GM21390 (cell line): ENCODE results near the gene CPNE6.

ENCODE experiments used
- ATAC-seq: cut with Tn5 transposase; IDR thresholded peaks from one replicate; pipeline ENCODE4 v1.9.1; 2021; ENCODE audit not compliant: unreplicated experiment

The CPNE6 gene

GRCh38 chr14:24068711-24069410 lies 2.5 kb upstream of the CPNE6 start:
- no peak for ATAC-seq

GRCh38 chr14:24069411-24069735 lies 2.0 kb upstream of the CPNE6 start:
- ATAC-seq, result no peak

GRCh38 chr14:24070285-24071143 lies 848 bp upstream of the CPNE6 start:
- ATAC-seq, result no peak

DNA sequence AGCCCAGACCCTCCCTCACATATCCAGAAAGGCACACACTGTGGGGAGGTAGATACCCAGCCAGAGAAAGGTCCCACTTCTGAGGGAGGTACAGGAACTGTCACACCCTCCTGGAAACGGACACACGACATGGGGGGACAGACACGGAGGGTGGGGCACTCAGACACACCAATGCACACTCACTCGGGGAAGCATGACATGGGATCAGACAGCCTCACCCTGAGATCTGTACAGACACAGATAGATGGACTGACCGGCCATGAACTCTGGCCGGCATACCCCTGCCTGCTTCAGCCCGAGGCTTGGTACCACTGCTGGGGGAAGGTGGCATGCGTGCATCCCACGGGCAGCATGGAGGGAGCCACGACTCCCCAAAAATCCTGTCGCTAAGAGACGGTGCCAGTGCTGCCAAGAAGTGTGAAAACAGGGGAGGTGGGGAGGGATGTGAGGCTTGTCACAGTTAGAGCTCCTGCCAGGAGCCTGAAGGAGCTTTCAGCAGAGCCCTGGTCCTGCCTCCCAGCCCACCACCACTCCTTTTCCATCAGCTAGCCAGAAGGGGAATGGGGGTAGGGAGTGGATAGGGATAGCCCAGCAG lies 571 bp downstream of the CPNE6 start:
- ATAC-seq, result no peak

- no peak for ATAC-seq
Measured at GRCh38 chr14:24072436-24072835, 1.1 kb downstream of the CPNE6 start.

GRCh38 chr14:24072881-24073877 lies 1.8 kb downstream of the CPNE6 start:
- ATAC-seq, result no peak

GRCh38 chr14:24074625-24075484 lies 3.5 kb downstream of the CPNE6 start:
- no peak for ATAC-seq

GRCh38 chr14:24075485-24076301 lies 4.3 kb downstream of the CPNE6 start:
- ATAC-seq, result no peak

GRCh38 chr14:24076302-24076601 lies 4.9 kb downstream of the CPNE6 start:
- ATAC-seq, result no peak

GRCh38 chr14:24077086-24077485 lies 5.7 kb downstream of the CPNE6 start:
- no peak for ATAC-seq

DNA sequence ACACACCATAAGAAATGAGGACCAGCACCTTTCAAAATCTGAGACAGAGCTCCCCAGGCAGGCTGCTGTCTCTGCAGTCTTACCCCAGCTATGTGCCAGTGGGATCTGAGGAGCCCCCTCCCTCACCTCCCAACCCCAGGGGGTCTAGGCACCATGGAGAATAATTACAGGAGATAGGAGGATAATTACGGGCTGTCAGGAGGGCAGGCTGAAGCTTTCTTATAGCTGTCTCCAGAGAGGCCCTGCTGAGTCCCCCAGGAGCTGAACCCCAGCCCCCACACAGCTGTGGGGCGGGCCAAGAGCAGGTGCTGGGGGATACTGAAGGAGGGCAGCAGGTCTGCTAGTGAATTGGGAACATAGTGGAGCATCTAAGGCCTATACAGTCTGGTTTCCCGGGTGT lies 6.8 kb downstream of the CPNE6 start:
- no peak for ATAC-seq

- no peak for ATAC-seq
Measured at GRCh38 chr14:24079491-24080141, 8.3 kb downstream of the CPNE6 start.

GRCh38 chr14:24080142-24080530 lies 8.8 kb downstream of the CPNE6 start:
- no peak for ATAC-seq

GRCh38 chr14:24080888-24081738 lies 9.8 kb downstream of the CPNE6 start:
- peak; percentile 86 for ATAC-seq

GRCh38 chr14:24081739-24082211 lies 10.4 kb downstream of the CPNE6 start:
- ATAC-seq, result no peak

- ATAC-seq, result no peak
Measured at GRCh38 chr14:24082411-24083080, 11.2 kb downstream of the CPNE6 start.

GRCh38 chr14:24083462-24083861 lies 12.1 kb downstream of the CPNE6 start:
- no peak for ATAC-seq
